Kidney (tissue), 14 donors: Measurements from ENCODE around the gene PIP5K1C. TPM values are rescaled to one million over a fixed set of nuclear protein-coding genes. Genes with fewer than 3 reads are reported as not detected.

Experiments used
- DNase-seq, 5 donors: peaks; one replicate each; pipeline ENCODE4 v3.0.0-alpha.2; 2013 to 2020
- FAIRE-seq: peaks from 2 replicates; lab custom pipeline; 2012; peaks lifted over from hg19 to GRCh38; lab: Jason Lieb, UNC
- H3K27ac ChIP-seq, 2 donors: one replicate each; pipeline ENCODE4 v1.7.0; 2013; ENCODE audit warnings: low read depth in 2 of 2, low read length in 2 of 2, inconsistent platforms in 1 of 2
- H3K27me3 ChIP-seq: one replicate; pipeline ENCODE4 v1.7.1; 2013; ENCODE audit warnings: low read length, inconsistent platforms; ENCODE audit not compliant: control insufficient read depth, insufficient read depth
- H3K36me3 ChIP-seq, 3 donors: one replicate each; pipeline versions ENCODE4 v1.7.0 to v1.7.1; 2013; ENCODE audit warnings: low read length in 3 of 3, control low read depth in 1 of 3, inconsistent platforms in 1 of 3; ENCODE audit not compliant: insufficient read depth in 3 of 3, control insufficient read depth in 2 of 3
- H3K4me1 ChIP-seq, 3 donors: one replicate each; pipeline versions ENCODE4 v1.7.0 to v1.7.1; 2013; ENCODE audit warnings: low read length in 3 of 3, inconsistent platforms in 1 of 3, low read depth in 1 of 3; ENCODE audit not compliant: control insufficient read depth in 2 of 3, insufficient read depth in 2 of 3
- H3K4me3 ChIP-seq, 3 donors: one replicate each; pipeline versions ENCODE4 v1.7.0 to v1.8.1; 2013; ENCODE audit warnings: low read length in 3 of 3, control low read depth in 1 of 3, inconsistent platforms in 1 of 3
- H3K9ac ChIP-seq, 3 donors: one replicate each; pipeline versions ENCODE4 v1.7.0 to v1.7.1; 2013; ENCODE audit warnings: low read length in 3 of 3, control low read depth in 1 of 3, inconsistent platforms in 1 of 3
- H3K9me3 ChIP-seq, 3 donors: one replicate each; pipeline versions ENCODE4 v1.7.0 to v1.7.1; 2013; ENCODE audit warnings: low read length in 3 of 3, control low read depth in 1 of 3, inconsistent platforms in 1 of 3; ENCODE audit not compliant: control insufficient read depth in 2 of 3, insufficient read depth in 1 of 3
- intact Hi-C: fragments of 100-400 bp; cut with DNase I; formaldehyde crosslinking; loops from one replicate; pipeline ENCODE4 v1.11.1; 2022
- polyA plus RNA-seq: library from polyadenylated mRNA; stranded (reverse); fragments of 350-450 nt; fragmentation: Illumina TruSeq; extraction: RNeasy Lipid Tissue Mini Kit (QIAGEN cat#74804); gene quantifications from one replicate; pipeline ENCODE4 v1.2.3, GENCODE V29; 2014; ENCODE audit warnings: low read depth, low replicate concordance; ENCODE audit not compliant: insufficient read depth
- total RNA-seq: library from RNA; stranded (reverse); fragmentation: NEBNext Ultra II Directional; extraction: Animal tissue kit (Norgen Biotek cat#: 25700); gene quantifications from one replicate; pipeline ENCODE4 v1.2.1, GENCODE V29; 2021
- TF ChIP-seq, protein P1 (sequence below): IDR thresholded peaks from 3 replicates; pipeline ENCODE4 v1.5.1; 2012; ENCODE audit warnings: mild to moderate bottlenecking, moderate library complexity, borderline replicate concordance; ENCODE audit not compliant: insufficient read depth; ENCODE audit errors: extremely low read depth
- donor health status: control.
- donor health status: control.
- donor health status: control.
- donor health status: control.
- donor health status: control.
- donor health status: DM: yes; HTN: yes; CAD: no.
- donor health status: Normal renal cell carcinoma (clear cell type).

PIP5K1C gene
- total and polyA plus RNA-seq, 2 donors from 2014 or later: 11.2 to 35.6 TPM

DNA sequence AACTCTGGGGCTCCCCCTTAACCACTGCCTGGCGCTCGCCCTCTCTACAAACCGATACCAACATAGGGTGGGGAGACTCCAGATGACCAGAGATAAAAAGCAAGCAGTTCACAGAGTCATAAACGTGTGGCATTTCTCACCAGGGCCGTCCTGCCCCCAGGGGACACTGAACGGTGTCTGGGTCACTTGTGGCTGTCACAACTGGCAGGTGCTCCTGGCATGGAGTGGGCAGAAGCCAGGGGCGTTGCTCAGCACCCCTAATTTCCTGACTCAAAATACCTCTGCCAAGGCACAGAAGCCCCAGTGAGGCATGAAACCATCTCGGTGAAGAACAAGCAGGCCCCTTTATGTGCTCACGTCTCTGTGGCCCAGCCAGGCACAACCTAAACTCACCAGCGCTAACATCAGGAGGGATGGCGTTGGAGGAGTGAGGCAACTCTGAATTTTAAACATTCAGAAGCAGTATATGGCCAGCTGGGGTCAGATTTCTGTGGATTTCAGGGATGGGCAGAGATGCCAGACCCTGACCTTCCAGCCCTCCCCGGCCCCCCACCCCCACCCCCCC lies 1.8 kb downstream of the PIP5K1C start:
- no peak overlapping the region for H3K9ac ChIP-seq
- no peaks in the 10 kb centered on the region for H3K27me3 ChIP-seq
- peaks cover 0 to 12% (median 6%) of the 10 kb centered on the region in 3 donors for H3K4me1 ChIP-seq
- no peak overlapping the region for H3K4me3 ChIP-seq
- FAIRE-seq: no peak
- DNase-seq: peak in 2 of 5 donors; percentile 47 to 53
- H3K36me3 ChIP-seq: no peaks in the 10 kb centered on the region
- TF ChIP-seq, protein P1, sequence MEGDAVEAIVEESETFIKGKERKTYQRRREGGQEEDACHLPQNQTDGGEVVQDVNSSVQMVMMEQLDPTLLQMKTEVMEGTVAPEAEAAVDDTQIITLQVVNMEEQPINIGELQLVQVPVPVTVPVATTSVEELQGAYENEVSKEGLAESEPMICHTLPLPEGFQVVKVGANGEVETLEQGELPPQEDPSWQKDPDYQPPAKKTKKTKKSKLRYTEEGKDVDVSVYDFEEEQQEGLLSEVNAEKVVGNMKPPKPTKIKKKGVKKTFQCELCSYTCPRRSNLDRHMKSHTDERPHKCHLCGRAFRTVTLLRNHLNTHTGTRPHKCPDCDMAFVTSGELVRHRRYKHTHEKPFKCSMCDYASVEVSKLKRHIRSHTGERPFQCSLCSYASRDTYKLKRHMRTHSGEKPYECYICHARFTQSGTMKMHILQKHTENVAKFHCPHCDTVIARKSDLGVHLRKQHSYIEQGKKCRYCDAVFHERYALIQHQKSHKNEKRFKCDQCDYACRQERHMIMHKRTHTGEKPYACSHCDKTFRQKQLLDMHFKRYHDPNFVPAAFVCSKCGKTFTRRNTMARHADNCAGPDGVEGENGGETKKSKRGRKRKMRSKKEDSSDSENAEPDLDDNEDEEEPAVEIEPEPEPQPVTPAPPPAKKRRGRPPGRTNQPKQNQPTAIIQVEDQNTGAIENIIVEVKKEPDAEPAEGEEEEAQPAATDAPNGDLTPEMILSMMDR: no peak
- H3K9me3 ChIP-seq: no peaks in the 10 kb centered on the region
- no peak overlapping the region for H3K27ac ChIP-seq
- intact Hi-C loops: no loop called here

DNA sequence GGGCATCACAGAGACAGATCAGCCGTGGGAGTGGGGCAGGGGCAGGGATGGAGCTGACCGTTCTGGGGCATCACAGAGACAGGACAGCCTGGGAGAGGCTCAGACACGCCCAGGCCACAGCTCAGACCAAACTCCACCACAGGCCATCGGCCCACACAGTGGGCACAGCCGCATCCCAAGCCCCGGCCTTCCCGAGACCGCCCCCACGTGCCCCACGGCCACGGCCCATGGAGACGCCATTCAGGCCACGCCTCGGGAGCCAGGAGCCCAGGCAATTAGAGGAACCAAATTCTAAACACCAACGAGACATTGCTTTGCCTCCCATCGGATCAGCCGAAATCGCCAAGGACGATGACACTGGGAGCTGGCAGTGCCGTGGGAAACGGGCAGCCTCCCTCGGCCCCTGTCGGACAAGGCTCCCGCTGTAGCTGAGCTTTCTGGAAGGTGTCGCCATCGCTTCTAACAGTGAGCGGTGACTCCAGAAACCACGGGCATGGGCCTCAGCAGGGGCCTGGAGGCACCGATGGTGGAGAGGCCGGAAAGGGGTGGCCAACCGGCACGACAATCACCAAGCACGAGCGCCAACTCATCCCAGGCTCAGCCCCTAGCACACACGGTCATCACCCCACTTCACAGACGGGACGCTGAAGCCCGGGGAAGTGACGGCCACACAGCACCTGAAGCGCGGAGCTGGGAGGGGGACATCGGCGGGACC lies 2.4 kb downstream of the PIP5K1C start:
- no peak overlapping the region for H3K9ac ChIP-seq
- TF ChIP-seq, protein P1: no peak
- no peaks in the 10 kb centered on the region for H3K9me3 ChIP-seq
- H3K27me3 ChIP-seq: no peaks in the 10 kb centered on the region
- peaks cover 0 to 12% (median 6%) of the 10 kb centered on the region in 3 donors for H3K4me1 ChIP-seq
- DNase-seq (peak in 1 of 5 donors; percentile 73), FAIRE-seq (no peak)
- H3K27ac ChIP-seq: no peak overlapping the region
- no peak overlapping the region for H3K4me3 ChIP-seq
- no peaks in the 10 kb centered on the region for H3K36me3 ChIP-seq
- intact Hi-C loops: no loop called here

DNA sequence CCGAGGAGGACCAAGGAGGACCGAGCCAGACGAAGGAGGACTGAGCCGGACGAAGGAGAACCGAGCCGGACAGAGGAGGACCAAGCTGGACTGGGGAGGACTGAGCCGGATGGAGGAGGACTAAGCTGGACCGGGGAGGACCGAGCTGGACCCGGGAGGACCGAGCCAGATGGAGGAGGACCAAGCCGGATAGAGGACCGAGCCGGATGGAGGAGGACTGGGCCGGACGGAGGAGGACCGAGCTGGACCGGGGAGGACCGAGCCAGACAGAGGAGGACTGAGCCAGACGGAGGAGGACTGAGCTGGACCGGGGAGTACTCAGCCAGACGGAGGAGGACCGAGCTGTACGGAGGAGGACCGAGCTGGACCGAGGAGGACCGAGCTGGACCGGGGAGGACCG lies 3.2 kb downstream of the PIP5K1C start:
- TF ChIP-seq, protein P1: no peak
- no peak overlapping the region for H3K9ac ChIP-seq
- no peak overlapping the region for H3K4me3 ChIP-seq
- intact Hi-C loops: no loop called here
- H3K27ac ChIP-seq: no peak overlapping the region
- no peaks in the 10 kb centered on the region for H3K36me3 ChIP-seq
- H3K4me1 ChIP-seq: peaks cover 0 to 12% (median 6%) of the 10 kb centered on the region in 3 donors
- no peaks in the 10 kb centered on the region for H3K9me3 ChIP-seq
- peak in 1 of 5 donors; percentile 70 for DNase-seq
- FAIRE-seq: no peak
- no peaks in the 10 kb centered on the region for H3K27me3 ChIP-seq
